ENCODE data around the gene SLC4A2. TPM values are rescaled to one million over a fixed set of nuclear protein-coding genes. Genes with fewer than 3 reads are reported as not detected.

Gene SLC4A2
- total RNA-seq, 2 experiments from 2014 or later, result 64.2 to 86.0 TPM

GRCh38 chr7:151117565-151117964 is 58.2 kb downstream of the SLC4A2 start:
- Histone ChIP-seq H3K4me1 (ENCODE audit: insufficient read depth, low read length, poor library complexity, severe bottlenecking) (no peaks in the 10 kb centered on the region), H4K20me1 (ENCODE audit: insufficient read depth, low read length) (no peaks in the 10 kb centered on the region), H3K36me3 (ENCODE audit: insufficient read depth, low read length) (no peaks in the 10 kb centered on the region), H3K79me2 (ENCODE audit: insufficient read depth, low read depth, low read length) (no peaks in the 10 kb centered on the region), H3K4me2 (ENCODE audit: low read length) (no peak overlapping the region), H3K27ac (ENCODE audit: low read depth, low read length, poor library complexity, severe bottlenecking) (no peak overlapping the region), H2AFZ (ENCODE audit: low read length) (no peak overlapping the region), H3K9me2 (ENCODE audit: insufficient read depth, low read length) (no peaks in the 10 kb centered on the region), H3K4me3 (ENCODE audit: low read depth, low read length, poor library complexity, severe bottlenecking) (no peak overlapping the region), H3K9me3 (ENCODE audit: low read length) (no peaks in the 10 kb centered on the region)
- BruUV-seq (replicated peaks), result no TSS peak
- no peak for TF ChIP-seq EZH2phosphoT487 (IDR thresholded peaks at IDR 0.05; ENCODE audit: borderline replicate concordance, low read depth, low read length)
- no peak for TF ChIP-seq CTCF (conservative IDR thresholded peaks at IDR 0.05; ENCODE audit: low read length)
- ChIA-PET CTCF (ENCODE audit: unreplicated experiment) (no interaction called here), POLR2A (interaction anchor here (0.6 kb wide), 1 partner anchor 152 kb away, joined by 6 read pairs; no protein-coding TSS in a partner anchor)
- no peak for DNase-seq (ENCODE audit: low spot score)
- intact Hi-C loops (cut with micrococcal nuclease; ENCODE audit: unreplicated experiment), result loop anchor here (10.0 kb wide), 1 partner anchor 223 kb away; no protein-coding TSS in a partner anchor

GRCh38 chr7:151118108-151119054 is 59.0 kb downstream of the SLC4A2 start:
- H4K20me1 ChIP-seq (ENCODE audit: insufficient read depth, low read length), result no peaks in the 10 kb centered on the region
- no peak overlapping the region for H3K27ac ChIP-seq (ENCODE audit: low read depth, low read length, poor library complexity, severe bottlenecking)
- BruUV-seq (replicated peaks), result no TSS peak
- no peak overlapping the region for H2AFZ ChIP-seq (ENCODE audit: low read length)
- no peak for DNase-seq (ENCODE audit: low spot score)
- no peak overlapping the region for H3K4me2 ChIP-seq (ENCODE audit: low read length)
- no peaks in the 10 kb centered on the region for H3K9me3 ChIP-seq (ENCODE audit: low read length)
- CTCF ChIA-PET (ENCODE audit: unreplicated experiment), result no interaction called here
- intact Hi-C loops (cut with micrococcal nuclease; ENCODE audit: unreplicated experiment), result loop anchor here (10.0 kb wide), 1 partner anchor 224 kb away; no protein-coding TSS in a partner anchor
- no peaks in the 10 kb centered on the region for H3K4me1 ChIP-seq (ENCODE audit: insufficient read depth, low read length, poor library complexity, severe bottlenecking)
- no peaks in the 10 kb centered on the region for H3K9me2 ChIP-seq (ENCODE audit: insufficient read depth, low read length)
- H3K79me2 ChIP-seq (ENCODE audit: insufficient read depth, low read depth, low read length), result no peaks in the 10 kb centered on the region
- TF ChIP-seq CTCF (conservative IDR thresholded peaks at IDR 0.05; ENCODE audit: low read length) (no peak), EZH2phosphoT487 (IDR thresholded peaks at IDR 0.05; ENCODE audit: borderline replicate concordance, low read depth, low read length) (no peak)
- H3K4me3 ChIP-seq (ENCODE audit: low read depth, low read length, poor library complexity, severe bottlenecking), result no peak overlapping the region
- H3K36me3 ChIP-seq (ENCODE audit: insufficient read depth, low read length), result no peaks in the 10 kb centered on the region
- POLR2A ChIA-PET, result no interaction called here

- no peaks in the 10 kb centered on the region for H3K9me2 ChIP-seq (ENCODE audit: insufficient read depth, low read length)
- H2AFZ ChIP-seq (ENCODE audit: low read length), result no peak overlapping the region
- H3K4me1 ChIP-seq (ENCODE audit: insufficient read depth, low read length, poor library complexity, severe bottlenecking), result no peaks in the 10 kb centered on the region
- H3K36me3 ChIP-seq (ENCODE audit: insufficient read depth, low read length), result no peaks in the 10 kb centered on the region
- no peaks in the 10 kb centered on the region for H4K20me1 ChIP-seq (ENCODE audit: insufficient read depth, low read length)
- ChIA-PET CTCF (ENCODE audit: unreplicated experiment) (no interaction called here), POLR2A (no interaction called here)
- H3K9me3 ChIP-seq (ENCODE audit: low read length), result no peaks in the 10 kb centered on the region
- DNase-seq (ENCODE audit: low spot score), result no peak
- H3K27ac ChIP-seq (ENCODE audit: low read depth, low read length, poor library complexity, severe bottlenecking), result no peak overlapping the region
- no peak overlapping the region for H3K4me2 ChIP-seq (ENCODE audit: low read length)
- intact Hi-C loops (cut with micrococcal nuclease; ENCODE audit: unreplicated experiment), result loop anchor here (10.0 kb wide), 1 partner anchor 224 kb away; no protein-coding TSS in a partner anchor
- TF ChIP-seq EZH2phosphoT487 (IDR thresholded peaks at IDR 0.05; ENCODE audit: borderline replicate concordance, low read depth, low read length) (no peak), CTCF (conservative IDR thresholded peaks at IDR 0.05; ENCODE audit: low read length) (no peak)
- no peaks in the 10 kb centered on the region for H3K79me2 ChIP-seq (ENCODE audit: insufficient read depth, low read depth, low read length)
- no peak overlapping the region for H3K4me3 ChIP-seq (ENCODE audit: low read depth, low read length, poor library complexity, severe bottlenecking)
- no TSS peak for BruUV-seq (replicated peaks)
Measured at GRCh38 chr7:151119055-151119415, 59.6 kb downstream of the SLC4A2 start.

Measured in OCI-LY7 (cell line).